ENCODE measurements around the gene METTL3.

DNA sequence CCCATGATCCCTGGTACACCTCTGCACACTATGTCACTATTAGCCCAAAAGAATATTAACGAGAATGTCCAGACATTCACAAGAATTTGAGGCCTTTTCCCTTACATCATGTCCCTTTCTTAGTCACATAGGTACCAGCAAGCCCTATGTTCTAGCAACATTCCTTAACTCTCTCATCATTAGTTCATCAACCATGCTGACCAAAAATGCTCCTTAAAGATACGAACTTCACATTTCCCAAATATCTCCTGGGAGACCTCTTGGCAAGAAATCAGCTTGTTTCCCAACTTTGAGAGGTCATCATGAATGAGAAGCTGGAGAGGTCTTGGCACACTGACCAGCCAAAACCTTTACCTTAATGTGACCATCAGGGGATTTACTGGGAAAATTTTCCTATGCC is 10.4 kb upstream of the METTL3 start:
- TF ChIP-seq, protein P1, sequence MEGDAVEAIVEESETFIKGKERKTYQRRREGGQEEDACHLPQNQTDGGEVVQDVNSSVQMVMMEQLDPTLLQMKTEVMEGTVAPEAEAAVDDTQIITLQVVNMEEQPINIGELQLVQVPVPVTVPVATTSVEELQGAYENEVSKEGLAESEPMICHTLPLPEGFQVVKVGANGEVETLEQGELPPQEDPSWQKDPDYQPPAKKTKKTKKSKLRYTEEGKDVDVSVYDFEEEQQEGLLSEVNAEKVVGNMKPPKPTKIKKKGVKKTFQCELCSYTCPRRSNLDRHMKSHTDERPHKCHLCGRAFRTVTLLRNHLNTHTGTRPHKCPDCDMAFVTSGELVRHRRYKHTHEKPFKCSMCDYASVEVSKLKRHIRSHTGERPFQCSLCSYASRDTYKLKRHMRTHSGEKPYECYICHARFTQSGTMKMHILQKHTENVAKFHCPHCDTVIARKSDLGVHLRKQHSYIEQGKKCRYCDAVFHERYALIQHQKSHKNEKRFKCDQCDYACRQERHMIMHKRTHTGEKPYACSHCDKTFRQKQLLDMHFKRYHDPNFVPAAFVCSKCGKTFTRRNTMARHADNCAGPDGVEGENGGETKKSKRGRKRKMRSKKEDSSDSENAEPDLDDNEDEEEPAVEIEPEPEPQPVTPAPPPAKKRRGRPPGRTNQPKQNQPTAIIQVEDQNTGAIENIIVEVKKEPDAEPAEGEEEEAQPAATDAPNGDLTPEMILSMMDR (IDR thresholded peaks at IDR 0.05): no peak
- TF ChIP-seq ZFX (IDR thresholded peaks at IDR 0.05; ENCODE audit: borderline replicate concordance): no peak

Measured in 22Rv1 (cell line).